IMR-90 (cell line): ENCODE data around the gene CLC. TPM values are rescaled to one million over a fixed set of nuclear protein-coding genes. Genes with fewer than 3 reads are reported as not detected.

Source experiments
- ATAC-seq: fragments of 200-7000 bp; cut with Tn5 transposase; 2 replicates; pipeline ENCODE4 v1.9.1; 2020; ENCODE audit warnings: low read depth, mild to moderate bottlenecking, moderate library complexity
- BruUV-seq: library from RNA; stranded (reverse); fragments of 400-500 nt; replicated peaks from 2 replicates; lab custom pipeline; 2021; lab: Mats Ljungman, UMichigan
- CTCF ChIA-PET: fragments of 300-600 bp; formaldehyde crosslinking; extraction: SDS; loops from one replicate; lab custom pipeline; 2021; ENCODE audit warnings: antibody characterized with exemption; lab: Yijun Ruan, JAX
- POLR2A ChIA-PET: fragments of 300-600 bp; sonication (Branson Sonifier 250); formaldehyde crosslinking; loops from one replicate; lab custom pipeline; 2022; ENCODE audit warnings: antibody characterized with exemption; ENCODE audit not compliant: unreplicated experiment; lab: Charles Lee
- DNase-seq: peaks from one replicate; pipeline ENCODE4 v3.0.0; 2013
- H2AFZ ChIP-seq: replicated peaks from 2 replicates; pipeline ENCODE3; 2013; ENCODE audit warnings: low read length, mild to moderate bottlenecking; ENCODE audit not compliant: poor library complexity
- H2AK5ac ChIP-seq: 2 replicates; pipeline ENCODE4 v1.6.1; 2013; ENCODE audit warnings: low read depth, low read length, inconsistent platforms
- H2AK9ac ChIP-seq: replicated peaks from 2 replicates; pipeline ENCODE3; 2013; ENCODE audit warnings: mild to moderate bottlenecking, low read depth, low read length, moderate library complexity; ENCODE audit not compliant: poor library complexity
- H2BK120ac ChIP-seq: 2 replicates; pipeline ENCODE4 v1.6.1; 2013; ENCODE audit warnings: low read depth, low read length, inconsistent platforms
- H2BK15ac ChIP-seq: 3 replicates; pipeline ENCODE4 v1.6.1; 2013; ENCODE audit warnings: low read depth, low read length, inconsistent platforms
- H2BK20ac ChIP-seq: 2 replicates; pipeline ENCODE4 v1.6.1; 2013; ENCODE audit warnings: low read depth, mild to moderate bottlenecking, inconsistent platforms, low read length, moderate library complexity
- H2BK5ac ChIP-seq: 2 replicates; pipeline ENCODE4 v1.6.1; 2013; ENCODE audit warnings: mild to moderate bottlenecking, low read depth, low read length, inconsistent platforms; ENCODE audit not compliant: poor library complexity, severe bottlenecking
- H3K14ac ChIP-seq: replicated peaks from 2 replicates; pipeline ENCODE4 v1.6.1; 2013; ENCODE audit warnings: low read depth, low read length, inconsistent platforms
- H3K18ac ChIP-seq: 2 replicates; pipeline ENCODE4 v1.6.1; 2013; ENCODE audit warnings: low read depth, low read length, control low read depth
- H3K23ac ChIP-seq: 2 replicates; pipeline ENCODE4 v1.6.1; 2013; ENCODE audit warnings: low read depth, low read length, inconsistent platforms
- H3K27ac ChIP-seq: 2 replicates; pipeline ENCODE4 v1.5.1; 2013; ENCODE audit warnings: mild to moderate bottlenecking, control low read depth, low read length; ENCODE audit not compliant: insufficient read depth
- H3K27me3 ChIP-seq: 2 replicates; pipeline ENCODE4 v1.6.1; 2013; ENCODE audit warnings: low read length; ENCODE audit not compliant: control insufficient read depth, insufficient read depth
- H3K36me3 ChIP-seq: 2 replicates; pipeline ENCODE4 v1.6.1; 2013; ENCODE audit warnings: low read length, mixed read lengths; ENCODE audit not compliant: control insufficient read depth, insufficient read depth
- H3K4ac ChIP-seq: 2 replicates; pipeline ENCODE4 v1.6.1; 2013; ENCODE audit warnings: low read depth, low read length, inconsistent platforms
- H3K4me1 ChIP-seq: 2 replicates; pipeline ENCODE4 v1.6.1; 2013; ENCODE audit warnings: low read length, mixed read lengths; ENCODE audit not compliant: control insufficient read depth, insufficient read depth
- H3K4me2 ChIP-seq: 2 replicates; pipeline ENCODE4 v1.6.1; 2013; ENCODE audit warnings: low read depth, mild to moderate bottlenecking, control low read depth, low read length, moderate library complexity
- H3K4me3 ChIP-seq: 2 replicates; pipeline ENCODE4 v1.5.1; 2013; ENCODE audit warnings: low read depth, mild to moderate bottlenecking, control low read depth, low read length, moderate library complexity; ENCODE audit not compliant: insufficient read depth
- H3K56ac ChIP-seq: 2 replicates; pipeline ENCODE4 v1.6.1; 2013; ENCODE audit warnings: low read length, inconsistent platforms; ENCODE audit not compliant: insufficient read depth; ENCODE audit errors: extremely low read depth
- H3K79me1 ChIP-seq, 2 experiments: 2 replicates each; pipeline ENCODE4 v1.6.1; 2013; ENCODE audit warnings: low read length in 2 of 2, inconsistent platforms in 1 of 2, low read depth in 1 of 2
- H3K9ac ChIP-seq: 2 replicates; pipeline ENCODE4 v1.6.1; 2013; ENCODE audit warnings: low read depth, low read length, control low read depth
- H3K9me1 ChIP-seq: 2 replicates; pipeline ENCODE4 v1.6.1; 2013; ENCODE audit warnings: low read length, inconsistent platforms; ENCODE audit not compliant: insufficient read depth
- H3K9me3 ChIP-seq: 2 replicates; pipeline ENCODE4 v1.6.1; 2013; ENCODE audit warnings: low read length; ENCODE audit not compliant: control insufficient read depth, insufficient read depth
- H4K20me1 ChIP-seq: 2 replicates; pipeline ENCODE4 v1.6.1; 2013; ENCODE audit warnings: low read length, inconsistent platforms; ENCODE audit not compliant: insufficient read depth
- H4K5ac ChIP-seq: 2 replicates; pipeline ENCODE4 v1.6.1; 2013; ENCODE audit warnings: mild to moderate bottlenecking, low read depth, low read length, control low read depth
- H4K8ac ChIP-seq, 2 experiments: 2 replicates each; pipeline ENCODE4 v1.6.1; 2013; ENCODE audit warnings: low read depth in 2 of 2, low read length in 2 of 2, control low read depth in 1 of 2, inconsistent platforms in 1 of 2
- H4K91ac ChIP-seq: 2 replicates; pipeline ENCODE4 v1.6.1; 2013; ENCODE audit warnings: low read depth, low read length, inconsistent platforms; ENCODE audit not compliant: insufficient read depth
- CEBPB ChIP-seq: IDR thresholded peaks from 2 replicates; pipeline ENCODE4 v1.6.1; 2012; ENCODE audit warnings: low read depth, low read length, improper control_type of control experiment
- CHD1 ChIP-seq: IDR thresholded peaks from 2 replicates; pipeline ENCODE4 v1.6.1; 2012; ENCODE audit warnings: low read depth, low read length, improper control_type of control experiment
- FOS ChIP-seq: fragments of 150-350 bp; IDR thresholded peaks from 2 replicates; pipeline ENCODE4 v1.6.1; 2016; ENCODE audit warnings: low read depth, low read length
- MAFK ChIP-seq: IDR thresholded peaks from 2 replicates; pipeline ENCODE4 v1.6.1; 2012; ENCODE audit warnings: low read depth, low read length, improper control_type of control experiment
- MAZ ChIP-seq: IDR thresholded peaks from 2 replicates; pipeline ENCODE4 v1.6.1; 2012; ENCODE audit warnings: low read depth, mild to moderate bottlenecking, low read length, improper control_type of control experiment, moderate library complexity, borderline replicate concordance
- MXI1 ChIP-seq: IDR thresholded peaks from 2 replicates; pipeline ENCODE4 v1.6.1; 2012; ENCODE audit warnings: low read depth, mild to moderate bottlenecking, low read length, moderate library complexity, borderline replicate concordance
- NFE2L2 ChIP-seq: fragments of 150-350 bp; IDR thresholded peaks from 2 replicates; pipeline ENCODE4 v1.6.1; 2016; ENCODE audit warnings: low read depth, mild to moderate bottlenecking, low read length
- POLR2A ChIP-seq: IDR thresholded peaks from 2 replicates; pipeline ENCODE4 v1.6.1; 2012; ENCODE audit warnings: mild to moderate bottlenecking, low read depth, low read length
- RAD21 ChIP-seq: IDR thresholded peaks from 2 replicates; pipeline ENCODE4 v1.6.1; 2012; ENCODE audit warnings: low read length, improper control_type of control experiment
- RCOR1 ChIP-seq: IDR thresholded peaks from 2 replicates; pipeline ENCODE4 v1.6.1; 2012; ENCODE audit warnings: mild to moderate bottlenecking, low read length, improper control_type of control experiment; ENCODE audit not compliant: insufficient replicate concordance
- RFX5 ChIP-seq: IDR thresholded peaks from 2 replicates; pipeline ENCODE4 v1.8.0; 2012; ENCODE audit warnings: low read depth, mild to moderate bottlenecking, low read length, moderate library complexity
- SMC3 ChIP-seq: fragments of 150-350 bp; IDR thresholded peaks from 2 replicates; pipeline ENCODE4 v1.6.1; 2016; ENCODE audit warnings: low read depth, mild to moderate bottlenecking, antibody characterized with exemption, low read length, moderate library complexity
- USF2 ChIP-seq: fragments of 150-350 bp; IDR thresholded peaks from 2 replicates; pipeline ENCODE4 v1.6.1; 2017; ENCODE audit warnings: mild to moderate bottlenecking, antibody characterized with exemption, low read length, low read depth
- WGBS, 2 experiments: methylation state at CpG; one replicate each; pipeline versions ENCODE4 v1.1.5 to v1.1.7; 2013; ENCODE audit warnings: missing lambda C conversion rate in 2 of 2; ENCODE audit not compliant: insufficient read length in 1 of 2; ENCODE audit errors: extremely low coverage in 2 of 2; 5-methylcytosine and 5-hydroxymethylcytosine counted together
- dilution Hi-C: fragments of 300-500 bp; cut with HindIII; formaldehyde crosslinking; loops from one replicate; pipeline ENCODE4 v1.14.3; 2018; ENCODE audit warnings: low sequenced_read_pairs; ENCODE audit not compliant: unreplicated experiment
- in situ Hi-C: fragments of 300-500 bp; cut with MboI; formaldehyde crosslinking; loops from 3 replicates; pipeline ENCODE4 v1.14.3; 2019; ENCODE audit warnings: low sequenced_read_pairs, inconsistent platforms, mixed read lengths
- intact Hi-C: fragments of 100-400 bp; cut with micrococcal nuclease; formaldehyde crosslinking; loops from 2 replicates; pipeline ENCODE4 v1.10.0; 2022
- polyA plus RNA-seq, 3 experiments: library from polyadenylated mRNA; depleted of rRNA; stranded (reverse); fragments of >200 nt; gene quantifications; 2 replicates each; pipeline ENCODE4 v1.2.3, GENCODE V29; 2012; ENCODE audit warnings: low replicate concordance in 1 of 3
- total RNA-seq: library from RNA; depleted of rRNA; stranded (reverse); fragments of >200 nt; gene quantifications from 2 replicates; pipeline ENCODE4 v1.2.3, GENCODE V29; 2012
- TF ChIP-seq, protein P1 (sequence below): conservative IDR thresholded peaks from 2 replicates; pipeline ENCODE4 v1.5.1; 2012; ENCODE audit warnings: mild to moderate bottlenecking, low read depth, low read length, improper control_type of control experiment
- TF ChIP-seq, protein P2 (sequence below): fragments of 150-350 bp; IDR thresholded peaks from 2 replicates; pipeline ENCODE4 v1.6.1; 2016; ENCODE audit warnings: low read depth, mild to moderate bottlenecking, low read length, moderate library complexity, borderline replicate concordance

The CLC gene
- total and polyA plus RNA-seq, 2 of the 4 experiments (the other 2 are of a cell fraction): not detected

DNA sequence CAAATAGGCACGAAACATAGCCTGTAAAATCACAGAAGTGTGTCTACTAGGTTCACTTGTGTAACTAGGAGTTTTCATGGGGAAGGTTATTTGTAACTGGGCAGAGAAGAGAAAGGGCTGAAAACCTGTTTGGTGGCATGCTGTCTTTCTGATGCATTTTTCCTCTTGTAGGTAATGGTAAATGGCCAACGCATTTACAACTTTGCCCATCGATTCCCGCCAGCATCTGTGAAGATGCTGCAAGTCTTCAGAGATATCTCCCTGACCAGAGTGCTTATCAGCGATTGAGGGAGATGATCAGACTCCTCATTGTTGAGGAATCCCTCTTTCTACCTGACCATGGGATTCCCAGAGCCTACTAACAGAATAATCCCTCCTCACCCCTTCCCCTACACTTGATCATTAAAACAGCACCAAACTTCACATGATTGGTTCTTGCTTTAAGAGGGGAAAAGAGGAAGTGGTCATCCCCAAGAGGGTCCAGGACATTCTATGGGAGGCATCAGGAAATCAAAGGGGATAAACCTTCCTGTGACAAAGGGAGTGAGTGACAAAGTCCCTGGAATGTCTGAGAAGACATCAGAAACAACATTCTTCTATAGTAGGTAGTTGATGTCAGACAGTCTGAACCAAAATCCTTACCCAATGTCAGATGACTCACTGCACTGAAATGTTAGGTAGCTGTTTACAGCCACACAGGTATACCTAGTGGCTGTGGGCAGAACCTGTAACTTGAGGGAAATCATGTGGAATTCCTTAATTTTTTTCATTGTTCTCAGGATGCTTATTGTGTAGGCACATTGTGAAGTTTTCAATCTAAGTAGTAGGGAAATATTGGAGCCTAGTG lies 28.6 kb downstream of the CLC start:
- Histone ChIP-seq H3K9me3 (no peaks in the 10 kb centered on the region), H4K5ac (no peak overlapping the region), H3K4me3 (no peak overlapping the region), H4K8ac (no peak overlapping the region), H2BK120ac (no peak overlapping the region), H2AFZ (no peak overlapping the region), H3K9ac (no peak overlapping the region), H3K9me1 (no peaks in the 10 kb centered on the region), H3K4ac (no peak overlapping the region), H3K79me1 (no peaks in the 10 kb centered on the region), H3K14ac (no peak overlapping the region), H3K36me3 (no peaks in the 10 kb centered on the region), H4K91ac (no peak overlapping the region), H3K4me2 (no peak overlapping the region), H2BK20ac (no peak overlapping the region), H2AK9ac (no peak overlapping the region), H3K56ac (no peak overlapping the region), H2BK15ac (no peak overlapping the region), H3K27me3 (no peaks in the 10 kb centered on the region), H4K20me1 (no peaks in the 10 kb centered on the region), H2BK5ac (no peak overlapping the region), H2AK5ac (no peak overlapping the region), H3K27ac (no peak overlapping the region), H3K18ac (no peak overlapping the region), H3K4me1 (no peaks in the 10 kb centered on the region), H3K23ac (no peak overlapping the region)
- WGBS, 2 experiments: 25% methylated on average over 1 of the region's 5 CpGs; no CpG with 5 or more reads in 1 of the 2 experiments
- POLR2A ChIA-PET: no interaction called here
- dilution Hi-C loops: no loop called here
- intact Hi-C loops: no loop called here
- in situ Hi-C loops: no loop called here
- CTCF ChIA-PET: no interaction called here
- no peak for DNase-seq
- ATAC-seq: no peak
- BruUV-seq: no TSS peak
- no peak for TF ChIP-seq RFX5
- no peak for TF ChIP-seq USF2
- TF ChIP-seq MXI1: no peak
- TF ChIP-seq RCOR1: no peak
- no peak for TF ChIP-seq CHD1
- no peak for TF ChIP-seq CEBPB
- TF ChIP-seq RAD21: no peak
- TF ChIP-seq MAZ: no peak
- no peak for TF ChIP-seq NFE2L2
- TF ChIP-seq MAFK: no peak
- TF ChIP-seq, protein P1, sequence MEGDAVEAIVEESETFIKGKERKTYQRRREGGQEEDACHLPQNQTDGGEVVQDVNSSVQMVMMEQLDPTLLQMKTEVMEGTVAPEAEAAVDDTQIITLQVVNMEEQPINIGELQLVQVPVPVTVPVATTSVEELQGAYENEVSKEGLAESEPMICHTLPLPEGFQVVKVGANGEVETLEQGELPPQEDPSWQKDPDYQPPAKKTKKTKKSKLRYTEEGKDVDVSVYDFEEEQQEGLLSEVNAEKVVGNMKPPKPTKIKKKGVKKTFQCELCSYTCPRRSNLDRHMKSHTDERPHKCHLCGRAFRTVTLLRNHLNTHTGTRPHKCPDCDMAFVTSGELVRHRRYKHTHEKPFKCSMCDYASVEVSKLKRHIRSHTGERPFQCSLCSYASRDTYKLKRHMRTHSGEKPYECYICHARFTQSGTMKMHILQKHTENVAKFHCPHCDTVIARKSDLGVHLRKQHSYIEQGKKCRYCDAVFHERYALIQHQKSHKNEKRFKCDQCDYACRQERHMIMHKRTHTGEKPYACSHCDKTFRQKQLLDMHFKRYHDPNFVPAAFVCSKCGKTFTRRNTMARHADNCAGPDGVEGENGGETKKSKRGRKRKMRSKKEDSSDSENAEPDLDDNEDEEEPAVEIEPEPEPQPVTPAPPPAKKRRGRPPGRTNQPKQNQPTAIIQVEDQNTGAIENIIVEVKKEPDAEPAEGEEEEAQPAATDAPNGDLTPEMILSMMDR: no peak
- TF ChIP-seq FOS: no peak
- no peak for TF ChIP-seq SMC3
- TF ChIP-seq, protein P2, sequence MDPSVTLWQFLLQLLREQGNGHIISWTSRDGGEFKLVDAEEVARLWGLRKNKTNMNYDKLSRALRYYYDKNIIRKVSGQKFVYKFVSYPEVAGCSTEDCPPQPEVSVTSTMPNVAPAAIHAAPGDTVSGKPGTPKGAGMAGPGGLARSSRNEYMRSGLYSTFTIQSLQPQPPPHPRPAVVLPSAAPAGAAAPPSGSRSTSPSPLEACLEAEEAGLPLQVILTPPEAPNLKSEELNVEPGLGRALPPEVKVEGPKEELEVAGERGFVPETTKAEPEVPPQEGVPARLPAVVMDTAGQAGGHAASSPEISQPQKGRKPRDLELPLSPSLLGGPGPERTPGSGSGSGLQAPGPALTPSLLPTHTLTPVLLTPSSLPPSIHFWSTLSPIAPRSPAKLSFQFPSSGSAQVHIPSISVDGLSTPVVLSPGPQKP: no peak
- no peak for TF ChIP-seq POLR2A
